ENCODE measurements around the gene FRYL. TPM values are rescaled to one million over a fixed set of nuclear protein-coding genes. Genes with fewer than 3 reads are reported as not detected.
"Not testable (repeated sequence)": the region's sequence is repeated elsewhere in the genome, so short reads cannot be mapped to it uniquely, and the experiment has no call there.

FRYL gene
- total RNA-seq, 1 donor from 2014 or later, result 91.4 TPM

- intact Hi-C loops (cut with micrococcal nuclease), result loop anchor here (5.0 kb wide), 1 partner anchor 91 kb away; no protein-coding TSS in a partner anchor
Observed at GRCh38 chr4:48668254-48669017, 111.6 kb downstream of the FRYL start.

- intact Hi-C loops (cut with micrococcal nuclease), result loop anchor here (5.0 kb wide), 1 partner anchor 90 kb away; no protein-coding TSS in a partner anchor
Observed at GRCh38 chr4:48667148-48667547, 112.9 kb downstream of the FRYL start.

DNA sequence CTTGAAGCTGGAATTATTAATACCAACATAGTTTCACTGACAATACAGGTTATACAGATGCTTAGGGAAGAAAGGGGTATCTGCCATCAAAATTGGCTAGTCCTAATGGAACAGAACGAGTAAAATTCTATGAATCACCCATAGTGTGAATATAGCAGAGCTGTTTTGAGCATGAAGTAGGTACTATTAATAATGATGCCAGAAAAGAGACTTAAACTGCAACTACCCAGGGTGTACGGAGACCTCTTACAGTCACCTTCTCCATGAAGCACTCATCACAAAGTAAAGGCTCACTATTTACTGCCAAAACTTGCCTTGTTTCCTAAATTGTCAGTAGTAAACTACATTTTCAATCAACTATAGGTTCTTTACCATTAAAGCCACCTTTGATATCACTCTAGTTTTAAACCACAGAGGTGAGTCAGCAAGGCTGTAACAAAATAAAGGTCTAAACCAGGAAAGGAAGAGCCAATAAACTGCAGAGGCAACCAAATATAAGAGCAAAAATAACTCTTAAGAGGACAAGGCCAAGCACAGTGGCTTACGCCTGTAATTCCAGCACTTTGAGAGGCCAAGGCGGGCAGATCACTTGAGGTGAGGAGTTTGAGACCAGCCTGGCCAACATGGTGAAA is 114.4 kb downstream of the FRYL start:
- intact Hi-C loops (cut with micrococcal nuclease), result loop anchor here (5.0 kb wide), 1 partner anchor 88 kb away; no protein-coding TSS in a partner anchor

GRCh38 chr4:48664938-48665337 is 115.1 kb downstream of the FRYL start:
- intact Hi-C loops (cut with micrococcal nuclease), result loop anchor here (5.0 kb wide), 1 partner anchor 88 kb away; no protein-coding TSS in a partner anchor

- intact Hi-C loops (cut with micrococcal nuclease), result no loop called here
Observed at GRCh38 chr4:48661391-48661790, 118.7 kb downstream of the FRYL start.

- intact Hi-C loops (cut with micrococcal nuclease), result no loop called here
Observed at GRCh38 chr4:48660347-48660746, 119.7 kb downstream of the FRYL start.

- intact Hi-C loops (cut with micrococcal nuclease), result no loop called here
Observed at GRCh38 chr4:48654015-48654664, 125.9 kb downstream of the FRYL start.

DNA sequence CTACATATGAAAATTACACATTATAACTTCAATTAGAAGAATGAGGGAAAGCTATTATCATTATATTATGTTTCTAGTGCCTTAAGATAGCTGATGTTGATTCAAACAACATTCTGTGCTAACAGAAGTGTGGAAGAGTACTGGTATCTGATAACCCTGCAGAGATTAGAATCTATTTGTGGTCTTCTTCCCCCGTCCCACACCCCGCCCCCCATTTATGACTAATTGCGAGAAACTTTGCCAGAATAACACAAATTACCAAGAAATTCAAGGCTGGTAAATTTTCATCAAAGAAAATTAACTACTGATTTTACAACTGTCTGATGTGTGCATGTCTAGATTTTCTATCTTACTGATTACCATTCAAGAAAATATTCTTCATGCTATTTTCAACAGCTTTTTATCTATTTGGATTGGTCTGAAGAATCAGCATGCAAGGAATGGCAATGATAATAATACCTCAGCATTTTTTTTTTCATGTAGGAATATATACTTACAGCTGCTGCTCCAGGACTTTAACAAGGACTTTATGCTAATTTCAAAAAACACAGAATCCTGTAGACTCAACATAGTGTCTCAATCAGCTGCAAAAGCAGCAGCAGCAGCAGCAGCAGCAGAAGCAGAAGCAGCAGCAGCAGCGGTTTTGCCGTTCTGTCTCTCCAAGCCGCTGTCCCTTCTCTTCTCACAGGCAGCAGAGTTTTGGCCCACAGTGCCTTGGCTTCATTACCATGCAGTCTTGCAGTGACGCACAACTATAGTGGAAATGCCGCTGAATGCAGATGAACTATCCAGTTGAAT is 126.7 kb downstream of the FRYL start:
- intact Hi-C loops (cut with micrococcal nuclease), result no loop called here

DNA sequence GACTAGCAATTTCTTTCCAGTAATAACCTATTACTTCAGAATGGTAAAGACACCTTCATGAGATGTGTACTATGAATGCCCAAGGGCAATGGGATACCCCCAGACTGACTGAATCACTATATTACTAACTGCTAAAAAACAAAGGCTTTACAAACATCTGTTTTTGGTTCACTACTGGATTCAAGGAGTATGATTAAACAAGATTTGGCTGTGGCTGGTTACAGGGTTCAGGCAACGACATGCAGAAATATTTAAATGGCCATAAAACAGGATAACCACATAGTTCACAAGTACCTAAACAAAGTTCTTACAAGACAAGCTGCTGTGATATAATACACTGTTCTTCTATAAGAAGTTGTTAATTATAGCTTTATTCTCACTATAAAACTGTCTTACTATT is 128.2 kb downstream of the FRYL start:
- intact Hi-C loops (cut with micrococcal nuclease), result no loop called here

DNA sequence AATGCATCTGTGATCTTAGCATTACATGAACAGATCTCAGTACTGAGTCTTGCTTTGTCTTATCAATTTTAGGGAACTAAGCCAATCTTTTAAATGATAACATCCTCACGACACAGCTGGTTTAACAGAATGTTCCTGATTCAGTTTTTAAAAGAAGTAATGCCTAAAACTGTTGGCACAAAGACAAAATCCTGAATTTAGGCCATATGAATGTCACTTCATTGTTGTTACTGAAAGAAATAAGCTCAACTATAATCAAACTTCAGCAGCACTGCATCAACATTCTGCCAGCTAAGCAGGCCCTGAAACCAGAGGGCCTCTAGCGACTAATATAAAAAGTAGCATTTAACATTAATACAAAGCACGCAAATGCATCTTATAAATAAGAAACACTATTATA is 130.6 kb downstream of the FRYL start:
- intact Hi-C loops (cut with micrococcal nuclease), result no loop called here

DNA sequence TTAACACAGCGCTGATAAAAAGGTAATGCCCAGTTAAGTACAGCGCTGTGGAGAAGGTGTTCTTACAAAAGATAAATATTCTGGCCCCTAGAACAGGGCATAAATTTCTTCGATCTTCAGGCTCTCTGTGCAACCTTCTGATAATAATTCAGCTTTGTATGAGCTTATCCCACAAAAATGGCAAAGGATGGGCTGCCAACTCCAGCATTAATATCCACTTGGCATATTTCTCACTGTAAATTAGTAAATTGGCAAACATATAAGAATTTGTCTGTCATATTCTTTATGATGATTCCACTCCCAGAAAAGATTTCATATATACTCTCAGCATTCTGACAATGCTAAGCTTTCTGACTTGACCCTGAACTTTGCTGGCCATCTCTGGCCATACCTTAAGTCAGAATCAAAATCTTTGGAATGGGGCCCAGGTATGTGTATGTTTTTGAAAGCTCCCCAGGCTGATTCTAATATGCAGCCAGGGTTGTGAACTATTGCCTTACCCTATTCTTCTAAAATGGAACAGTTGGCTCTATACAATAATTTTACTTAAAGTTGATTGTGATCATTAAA is 134.8 kb downstream of the FRYL start:
- intact Hi-C loops (cut with micrococcal nuclease), result no loop called here

- intact Hi-C loops (cut with micrococcal nuclease), result no loop called here
Observed at GRCh38 chr4:48642421-48643374, 137.4 kb downstream of the FRYL start.

DNA sequence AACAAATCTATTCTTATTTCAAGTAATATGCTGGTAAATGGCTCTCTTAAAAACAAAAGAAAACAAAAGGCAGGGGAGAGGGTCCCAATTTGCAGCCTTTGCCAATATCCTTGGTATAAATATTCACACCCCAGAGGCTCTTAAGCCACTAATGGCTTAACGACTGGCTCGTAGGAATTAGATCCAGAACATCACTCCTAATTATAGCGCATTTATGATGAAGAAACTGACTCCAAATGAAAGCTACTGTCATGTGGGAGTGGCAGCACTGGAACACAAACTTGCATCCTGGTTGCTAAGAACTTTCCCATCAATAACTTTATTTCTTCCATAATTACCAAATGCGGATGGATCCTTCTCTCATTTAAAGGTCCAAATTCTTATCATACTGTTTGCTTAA is 138.7 kb downstream of the FRYL start:
- intact Hi-C loops (cut with micrococcal nuclease), result no loop called here

DNA sequence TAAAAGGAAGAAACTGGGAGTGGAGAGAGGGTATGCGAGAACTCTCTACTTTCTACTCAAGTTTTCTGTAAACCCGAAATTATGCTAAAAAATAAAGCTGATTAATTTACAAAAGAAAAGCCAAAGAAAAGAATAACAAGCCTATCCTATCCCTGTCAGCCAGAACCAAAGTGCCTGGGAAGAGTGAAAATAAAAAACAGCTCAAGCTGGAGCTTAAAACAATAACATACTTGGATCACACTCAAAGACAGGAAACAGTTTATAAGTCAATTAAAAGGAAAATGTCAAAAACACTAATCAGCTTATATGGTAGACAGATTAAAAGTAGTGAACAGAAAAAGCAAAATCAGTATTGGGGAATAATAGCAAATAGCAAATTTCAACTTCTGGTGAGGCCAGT is 139.4 kb downstream of the FRYL start:
- intact Hi-C loops (cut with micrococcal nuclease), result no loop called here

DNA sequence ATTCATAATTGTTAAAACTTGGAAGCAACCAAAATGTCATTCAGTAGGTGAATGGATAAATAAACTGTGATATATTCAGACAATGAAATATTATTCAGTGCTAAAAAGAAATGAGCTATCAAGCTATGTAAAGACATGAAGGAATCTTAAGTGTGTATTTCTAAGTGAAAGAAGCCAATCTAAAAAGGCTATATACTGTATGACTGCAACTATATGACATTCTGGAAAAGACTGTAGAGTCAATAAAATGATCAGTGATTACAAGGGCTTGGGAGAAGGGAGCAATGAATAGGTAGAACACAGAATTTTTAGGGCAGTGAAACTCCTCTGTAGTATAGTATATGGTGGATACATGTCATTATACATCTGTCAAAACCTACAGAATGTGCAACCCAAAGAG is 139.9 kb downstream of the FRYL start:
- intact Hi-C loops (cut with micrococcal nuclease), result no loop called here

- intact Hi-C loops (cut with micrococcal nuclease), result no loop called here
Observed at GRCh38 chr4:48639807-48640206, 140.3 kb downstream of the FRYL start.

DNA sequence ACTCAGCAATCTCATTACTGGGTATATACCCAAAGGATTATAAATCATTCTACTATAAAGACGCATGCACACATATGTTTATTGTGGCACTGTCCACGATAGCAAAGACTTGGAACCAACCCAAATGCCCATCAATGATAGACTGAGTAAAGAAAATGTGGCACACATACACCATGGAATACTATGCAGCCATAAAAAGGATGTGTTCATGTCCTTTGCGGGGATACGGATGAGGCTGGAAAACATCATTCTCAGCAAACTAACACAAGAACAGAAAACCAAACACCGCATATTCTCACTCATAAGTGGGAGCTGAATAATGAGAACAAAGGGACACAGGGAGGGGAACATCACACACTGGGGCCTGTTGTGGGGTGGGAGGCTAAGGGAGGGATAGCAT is 141.5 kb downstream of the FRYL start:
- intact Hi-C loops (cut with micrococcal nuclease), result not testable (repeated sequence)

DNA sequence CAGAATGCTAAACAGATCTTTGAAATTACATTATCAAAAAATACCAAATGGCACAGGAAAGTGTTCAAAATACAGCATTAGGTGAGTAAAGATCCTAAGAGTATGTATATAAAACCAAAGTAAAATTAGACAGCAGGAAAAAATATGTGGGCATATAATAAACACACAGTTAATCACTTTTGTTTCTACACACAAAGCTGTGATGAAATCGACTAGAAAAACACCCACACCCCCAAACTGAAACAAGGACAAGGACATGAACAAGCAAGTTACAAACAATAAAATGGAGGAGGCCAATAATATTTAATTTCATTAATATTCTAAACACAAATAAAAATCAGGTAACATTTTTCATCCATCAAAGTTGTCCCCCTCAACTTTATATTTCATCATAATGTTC is 143.2 kb downstream of the FRYL start:
- intact Hi-C loops (cut with micrococcal nuclease), result no loop called here

GRCh38 chr4:48635980-48636379 is 144.1 kb downstream of the FRYL start:
- intact Hi-C loops (cut with micrococcal nuclease), result loop anchor here (1.0 kb wide), 1 partner anchor 9 kb away; no protein-coding TSS in a partner anchor

DNA sequence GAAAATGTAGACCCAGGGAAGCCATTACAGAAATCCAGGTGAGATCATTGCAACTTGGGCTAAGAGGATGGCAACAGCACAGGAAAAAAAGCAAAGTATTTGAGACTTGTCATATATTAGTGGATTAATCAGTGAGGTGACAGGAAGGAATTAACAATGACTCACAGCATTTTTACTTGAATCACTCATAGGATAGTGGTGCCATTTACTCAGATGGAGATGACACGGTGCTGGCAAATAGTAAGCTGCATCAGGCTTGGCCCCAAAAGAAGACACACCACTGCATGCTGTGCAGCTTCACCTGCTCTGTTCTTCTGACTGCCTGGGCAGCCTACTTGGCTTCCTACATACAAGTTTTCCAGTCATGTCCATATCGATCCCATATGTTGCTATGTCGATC is 144.8 kb downstream of the FRYL start:
- intact Hi-C loops (cut with micrococcal nuclease), result loop anchor here (1.0 kb wide), 1 partner anchor 8 kb away; no protein-coding TSS in a partner anchor

All from T-helper 1 cell treated with Interleukin-12 subunit alpha and Interleukin-12 subunit beta and Interleukin-4 antibody, amounts not matched to agents 30 ng/mL and 1 ng/mL, for 36 hours (primary cell).